GM20000 (cell line): ENCODE results near the gene MYADM.

Source experiments
- DNase-seq: peaks from one replicate; pipeline ENCODE4 v3.0.0; 2012; ENCODE audit warnings: low spot score
- TF ChIP-seq, protein P1 (sequence below): IDR thresholded peaks from 2 replicates; pipeline ENCODE4 v1.5.1; 2012; ENCODE audit warnings: mild to moderate bottlenecking, control low read depth; ENCODE audit errors: extremely low read depth, missing control alignments

Gene MYADM

DNA sequence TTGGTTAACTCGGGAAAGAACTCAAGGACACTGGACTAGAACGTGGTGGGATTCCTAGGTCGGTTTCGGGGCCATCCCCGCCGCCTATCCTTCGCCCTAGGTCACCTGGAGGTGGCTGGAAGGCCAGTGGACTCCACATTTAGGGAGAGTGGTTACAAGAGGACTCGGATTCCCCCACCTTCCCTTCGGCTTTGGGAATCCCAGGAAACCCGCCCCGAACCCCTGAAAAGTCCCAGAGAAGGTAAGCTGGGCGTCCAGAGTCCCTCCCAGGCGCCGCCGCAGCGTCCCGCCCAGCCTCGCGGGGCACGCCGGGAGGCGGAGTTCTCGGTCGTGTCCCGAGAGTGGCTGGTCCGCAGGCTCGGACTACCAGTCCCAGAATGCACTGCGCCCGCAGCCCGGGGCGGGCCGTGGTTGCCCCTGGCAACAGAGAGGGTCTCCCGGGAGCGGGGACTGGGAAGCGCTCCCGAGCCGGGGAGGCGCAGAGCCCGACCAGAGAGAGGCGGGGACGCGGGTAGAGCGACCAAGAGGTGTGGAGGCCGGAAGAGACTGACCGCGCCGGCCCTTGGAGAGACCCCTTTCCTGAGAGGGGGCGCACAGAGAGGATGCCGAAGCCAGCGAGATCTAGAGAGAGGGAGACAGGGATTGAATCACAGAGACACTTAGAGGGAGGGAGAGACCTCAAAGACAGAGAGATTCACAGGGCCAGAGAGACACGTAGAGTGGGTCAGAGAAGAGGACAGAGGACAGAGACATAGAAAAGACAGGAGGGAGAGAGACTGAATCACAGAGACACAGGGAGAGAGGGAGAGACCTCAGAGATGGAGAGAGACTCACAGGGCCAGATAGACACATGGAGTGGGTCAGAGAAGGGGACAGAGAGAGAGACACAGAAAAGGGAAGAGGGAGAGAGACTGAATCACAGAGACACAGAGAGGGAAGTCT is 11.7 kb downstream of the MYADM start:
- TF ChIP-seq, protein P1, sequence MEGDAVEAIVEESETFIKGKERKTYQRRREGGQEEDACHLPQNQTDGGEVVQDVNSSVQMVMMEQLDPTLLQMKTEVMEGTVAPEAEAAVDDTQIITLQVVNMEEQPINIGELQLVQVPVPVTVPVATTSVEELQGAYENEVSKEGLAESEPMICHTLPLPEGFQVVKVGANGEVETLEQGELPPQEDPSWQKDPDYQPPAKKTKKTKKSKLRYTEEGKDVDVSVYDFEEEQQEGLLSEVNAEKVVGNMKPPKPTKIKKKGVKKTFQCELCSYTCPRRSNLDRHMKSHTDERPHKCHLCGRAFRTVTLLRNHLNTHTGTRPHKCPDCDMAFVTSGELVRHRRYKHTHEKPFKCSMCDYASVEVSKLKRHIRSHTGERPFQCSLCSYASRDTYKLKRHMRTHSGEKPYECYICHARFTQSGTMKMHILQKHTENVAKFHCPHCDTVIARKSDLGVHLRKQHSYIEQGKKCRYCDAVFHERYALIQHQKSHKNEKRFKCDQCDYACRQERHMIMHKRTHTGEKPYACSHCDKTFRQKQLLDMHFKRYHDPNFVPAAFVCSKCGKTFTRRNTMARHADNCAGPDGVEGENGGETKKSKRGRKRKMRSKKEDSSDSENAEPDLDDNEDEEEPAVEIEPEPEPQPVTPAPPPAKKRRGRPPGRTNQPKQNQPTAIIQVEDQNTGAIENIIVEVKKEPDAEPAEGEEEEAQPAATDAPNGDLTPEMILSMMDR, result no peak
- DNase-seq, result peak; percentile 88

- no peak for DNase-seq
- TF ChIP-seq, protein P1, result no peak
Measured at GRCh38 chr19:53880711-53881481, 13.2 kb downstream of the MYADM start.

- peak; percentile 68 for DNase-seq
- TF ChIP-seq, protein P1, result no peak
Measured at GRCh38 chr19:53881482-53882390, 14.1 kb downstream of the MYADM start, which contains the start of gene PRKCG. TSS of gene PRKCG (plus strand) at chr19:53882197. CDS start at chr19:53882495, 298 bp downstream.

- no peak for DNase-seq
Measured at GRCh38 chr19:53882391-53883050, 14.8 kb downstream of the MYADM start.

GRCh38 chr19:53883231-53883661 is 15.6 kb downstream of the MYADM start:
- TF ChIP-seq, protein P1, result no peak
- no peak for DNase-seq

More at GRCh38 chr19:53882391-53883050, 14.8 kb downstream of the MYADM start:
- TF ChIP-seq, protein P1, result no peak

- no peak for DNase-seq
- TF ChIP-seq, protein P1, result no peak
Measured at GRCh38 chr19:53883741-53884140, 16.1 kb downstream of the MYADM start.
